ENCODE data around the gene ABCG1. TPM values are rescaled to one million over a fixed set of nuclear protein-coding genes. Genes with fewer than 3 reads are reported as not detected.

Gene ABCG1
- total RNA-seq, 4 donors from 2014 or later = 16.1 to 25.9 (median 20.0) TPM

DNA sequence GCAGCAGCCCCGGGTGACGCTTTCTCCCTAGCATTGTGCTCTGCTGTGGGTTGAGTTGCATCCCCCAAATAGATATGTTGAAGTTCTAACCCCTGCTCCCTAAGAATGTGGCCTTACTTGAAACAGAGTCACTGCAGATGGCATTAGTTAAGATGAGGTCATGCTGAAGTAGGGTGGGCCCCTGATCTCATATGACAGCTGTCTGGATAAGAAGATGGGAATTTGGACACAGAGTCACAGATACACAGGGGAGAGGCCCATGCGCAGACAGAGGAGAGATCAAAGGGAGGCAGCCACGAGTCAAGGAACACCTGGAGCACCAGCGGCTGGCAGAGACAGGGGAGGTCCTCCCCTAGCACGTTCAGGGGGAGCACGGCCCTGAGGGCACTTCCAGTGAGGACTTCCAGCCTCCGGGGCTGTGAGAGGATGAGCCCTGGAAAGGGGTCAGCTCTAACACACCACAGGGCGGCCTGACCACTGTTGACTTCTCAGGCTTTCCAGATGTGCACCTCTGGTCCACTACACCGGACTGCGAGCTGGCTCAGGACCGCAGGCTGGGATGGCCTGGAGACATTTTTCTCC is 46.4 kb downstream of the ABCG1 start:
- DNase-seq (ENCODE audit: extremely low spot score) = no peak
- Histone ChIP-seq H3K4me3 (no peak overlapping the region), H3K27me3 (no peaks in the 10 kb centered on the region), H3K4me1 (peaks cover 38 to 58% (median 49%) of the 10 kb centered on the region in 4 donors), H3K27ac (replicated peaks in 1 of 4) (no peak overlapping the region), H3K9me3 (no peaks in the 10 kb centered on the region), H3K36me3 (no peaks in the 10 kb centered on the region)
- intact Hi-C loops (cut with DNase I) = no loop called here
- WGBS = 77% methylated on average over 9 of the region's 12 CpGs
- no peak for TF ChIP-seq POLR2A (IDR thresholded peaks at IDR 0.05; ENCODE audit: low read depth)
- no peak for TF ChIP-seq EP300 (IDR thresholded peaks at IDR 0.05)
- TF ChIP-seq POLR2AphosphoS5 (IDR thresholded peaks at IDR 0.05) = no peak
- TF ChIP-seq, protein P1, sequence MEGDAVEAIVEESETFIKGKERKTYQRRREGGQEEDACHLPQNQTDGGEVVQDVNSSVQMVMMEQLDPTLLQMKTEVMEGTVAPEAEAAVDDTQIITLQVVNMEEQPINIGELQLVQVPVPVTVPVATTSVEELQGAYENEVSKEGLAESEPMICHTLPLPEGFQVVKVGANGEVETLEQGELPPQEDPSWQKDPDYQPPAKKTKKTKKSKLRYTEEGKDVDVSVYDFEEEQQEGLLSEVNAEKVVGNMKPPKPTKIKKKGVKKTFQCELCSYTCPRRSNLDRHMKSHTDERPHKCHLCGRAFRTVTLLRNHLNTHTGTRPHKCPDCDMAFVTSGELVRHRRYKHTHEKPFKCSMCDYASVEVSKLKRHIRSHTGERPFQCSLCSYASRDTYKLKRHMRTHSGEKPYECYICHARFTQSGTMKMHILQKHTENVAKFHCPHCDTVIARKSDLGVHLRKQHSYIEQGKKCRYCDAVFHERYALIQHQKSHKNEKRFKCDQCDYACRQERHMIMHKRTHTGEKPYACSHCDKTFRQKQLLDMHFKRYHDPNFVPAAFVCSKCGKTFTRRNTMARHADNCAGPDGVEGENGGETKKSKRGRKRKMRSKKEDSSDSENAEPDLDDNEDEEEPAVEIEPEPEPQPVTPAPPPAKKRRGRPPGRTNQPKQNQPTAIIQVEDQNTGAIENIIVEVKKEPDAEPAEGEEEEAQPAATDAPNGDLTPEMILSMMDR (IDR thresholded peaks at IDR 0.05) = no peak

- TF ChIP-seq POLR2A (IDR thresholded peaks at IDR 0.05; ENCODE audit: low read depth) (no peak), POLR2AphosphoS5 (IDR thresholded peaks at IDR 0.05) (no peak), EP300 (IDR thresholded peaks at IDR 0.05) (no peak)
- TF ChIP-seq, protein P1 (IDR thresholded peaks at IDR 0.05) = no peak
- no peak for DNase-seq (ENCODE audit: extremely low spot score)
- Histone ChIP-seq H3K4me3 (no peak overlapping the region), H3K4me1 (peaks cover 26 to 41% (median 32%) of the 10 kb centered on the region in 4 donors), H3K9me3 (no peaks in the 10 kb centered on the region), H3K27me3 (no peaks in the 10 kb centered on the region), H3K36me3 (peaks cover 3 to 9% (median 5%) of the 10 kb centered on the region in 4 donors), H3K27ac (replicated peaks in 1 of 4) (no peak overlapping the region)
- intact Hi-C loops (cut with DNase I) = no loop called here
- 79% methylated on average over 7 of the region's 7 CpGs for WGBS
Observed at GRCh38 chr21:42266971-42267556, 48.1 kb downstream of the ABCG1 start.

DNA sequence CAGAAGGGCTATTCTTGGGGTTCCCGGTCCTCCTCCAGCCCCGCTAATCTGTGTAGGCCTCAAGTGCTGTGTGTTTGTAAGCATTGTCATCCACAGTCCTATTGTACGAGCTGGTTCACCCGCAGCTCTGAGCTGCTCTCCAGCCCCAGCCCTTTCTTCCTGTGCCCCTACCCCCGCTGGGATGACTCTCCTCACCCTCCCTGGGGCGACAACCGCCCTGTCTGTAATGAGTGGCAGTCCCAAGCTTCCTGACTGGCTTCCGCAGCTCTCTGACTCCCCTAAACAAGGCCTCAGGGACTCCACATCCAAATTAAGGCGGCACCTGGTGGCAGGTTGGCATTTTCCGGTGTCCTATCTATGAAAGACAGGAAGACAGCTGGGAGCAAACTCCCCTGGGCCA is 50.4 kb downstream of the ABCG1 start:
- Histone ChIP-seq H3K36me3 (peaks cover 3 to 32% (median 26%) of the 10 kb centered on the region in 4 donors), H3K4me3 (no peak overlapping the region), H3K4me1 (peaks cover 5 to 20% (median 11%) of the 10 kb centered on the region in 4 donors), H3K9me3 (no peaks in the 10 kb centered on the region), H3K27ac (replicated peaks in 1 of 4) (no peak overlapping the region), H3K27me3 (no peaks in the 10 kb centered on the region)
- intact Hi-C loops (cut with DNase I) = no loop called here
- 77% methylated on average over 9 of the region's 10 CpGs for WGBS
- no peak for DNase-seq (ENCODE audit: extremely low spot score)
- TF ChIP-seq POLR2AphosphoS5 (IDR thresholded peaks at IDR 0.05) (no peak), POLR2A (IDR thresholded peaks at IDR 0.05; ENCODE audit: low read depth) (no peak), EP300 (IDR thresholded peaks at IDR 0.05) (no peak)
- TF ChIP-seq, protein P1 (IDR thresholded peaks at IDR 0.05) = no peak

DNA sequence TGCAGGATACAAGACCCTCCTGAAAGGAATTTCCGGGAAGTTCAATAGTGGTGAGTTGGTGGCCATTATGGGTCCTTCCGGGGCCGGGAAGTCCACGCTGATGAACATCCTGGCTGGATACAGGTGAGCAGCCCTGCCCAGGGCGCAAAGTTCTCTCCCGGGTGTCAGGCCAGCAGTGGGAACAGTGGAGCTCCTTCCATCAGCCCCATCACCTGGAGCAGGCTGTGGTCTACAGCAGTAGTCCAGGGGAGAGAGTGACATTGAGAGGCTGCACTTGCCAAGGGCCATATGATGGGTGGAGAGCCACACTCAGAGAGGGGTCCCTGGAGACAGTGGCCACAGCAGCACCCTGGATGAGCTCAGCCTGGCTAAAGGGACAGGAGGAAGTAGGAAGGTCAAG is 52.1 kb downstream of the ABCG1 start:
- Histone ChIP-seq H3K36me3 (peaks cover 7 to 46% (median 38%) of the 10 kb centered on the region in 4 donors), H3K27ac (replicated peaks in 1 of 4) (no peak overlapping the region), H3K4me3 (no peak overlapping the region), H3K4me1 (peaks cover 4 to 12% (median 7%) of the 10 kb centered on the region in 4 donors), H3K9me3 (no peaks in the 10 kb centered on the region), H3K27me3 (no peaks in the 10 kb centered on the region)
- WGBS = 88% methylated on average over 6 of the region's 6 CpGs
- no peak for DNase-seq (ENCODE audit: extremely low spot score)
- intact Hi-C loops (cut with DNase I) = no loop called here
- TF ChIP-seq, protein P1 (IDR thresholded peaks at IDR 0.05) = no peak
- no peak for TF ChIP-seq POLR2A (IDR thresholded peaks at IDR 0.05; ENCODE audit: low read depth)
- TF ChIP-seq POLR2AphosphoS5 (IDR thresholded peaks at IDR 0.05) = no peak

Measured in esophagus muscularis mucosa (tissue), 4 donors.